Spleen (tissue), 11 donors: ENCODE data around the gene TMEM132D. TPM values are rescaled to one million over a fixed set of nuclear protein-coding genes. Genes with fewer than 3 reads are reported as not detected.

Experiments
- DNase-seq: peaks from one replicate; pipeline ENCODE4 v3.0.0-alpha.2; 2020
- H3K27ac ChIP-seq, 8 donors: fragments of 200-600 bp; sonication (generic) in 7 of 8; 1 replicate in 4 of 8; 2 replicates in 4 of 8; pipeline versions ENCODE4 v1.5.0 to v1.8.0; 2016 to 2021; ENCODE audit warnings: inconsistent platforms in 4 of 8, mild to moderate bottlenecking in 4 of 8, moderate library complexity in 1 of 8
- H3K27me3 ChIP-seq, 7 donors: fragments of 200-600 bp; sonication (generic) in 6 of 7; replicated peaks in 1 of 7; 1 replicate in 4 of 7; 2 replicates in 3 of 7; pipeline versions ENCODE4 v1.5.0 to v1.8.0; 2016 to 2021; ENCODE audit warnings: inconsistent platforms in 3 of 7, mild to moderate bottlenecking in 1 of 7
- H3K36me3 ChIP-seq, 6 donors: fragments of 200-600 bp; sonication (generic) in 5 of 6; 1 replicate in 4 of 6; 2 replicates in 2 of 6; pipeline versions ENCODE4 v1.5.0 to v1.8.0; 2016 to 2021; ENCODE audit warnings: inconsistent platforms in 2 of 6
- H3K4me1 ChIP-seq, 6 donors: fragments of 200-600 bp; sonication (generic) in 5 of 6; 1 replicate in 3 of 6; 2 replicates in 3 of 6; pipeline versions ENCODE4 v1.5.0 to v1.8.0; 2016 to 2021; ENCODE audit warnings: inconsistent platforms in 3 of 6
- H3K4me3 ChIP-seq, 8 donors: fragments of 200-600 bp; sonication (generic) in 7 of 8; 1 replicate in 4 of 8; 2 replicates in 4 of 8; pipeline versions ENCODE4 v1.5.0 to v1.8.0; 2016 to 2021; ENCODE audit warnings: inconsistent platforms in 4 of 8, mild to moderate bottlenecking in 4 of 8, moderate library complexity in 2 of 8
- H3K9me3 ChIP-seq, 8 donors: fragments of 200-600 bp; sonication (generic) in 7 of 8; 1 replicate in 4 of 8; 2 replicates in 4 of 8; pipeline versions ENCODE4 v1.5.0 to v1.8.0; 2016 to 2021; ENCODE audit warnings: inconsistent platforms in 4 of 8
- CTCF ChIP-seq, 11 experiments: fragments of 200-600 bp in 7 of 11; fragments of 450-650 bp in 4 of 11; sonication (generic) in 4 of 11; IDR thresholded peaks in 8 of 11; conservative IDR thresholded peaks in 3 of 11; 1 replicate in 7 of 11; 2 replicates in 4 of 11; pipeline versions ENCODE4 v1.4.0 to v1.8.0; 2016 to 2021; ENCODE audit warnings: antibody characterized with exemption in 11 of 11, inconsistent platforms in 4 of 11, mild to moderate bottlenecking in 1 of 11
- POLR2A ChIP-seq, 3 donors: fragments of 450-650 bp; IDR thresholded peaks; one replicate each; pipeline ENCODE4 v1.5.1; 2017; ENCODE audit warnings: antibody characterized with exemption in 3 of 3, mild to moderate bottlenecking in 1 of 3
- POLR2AphosphoS5 ChIP-seq, 3 donors: sonication (generic); formaldehyde crosslinking; IDR thresholded peaks; one replicate each; pipeline ENCODE4 v1.5.1; 2017; ENCODE audit warnings: antibody characterized with exemption in 3 of 3
- WGBS, 5 donors: extraction: QIAGEN DNeasy Blood & Tissue Kit in 3 of 5; methylation state at CpG; one replicate each; pipeline versions ENCODE4 v1.1.5 to v1.1.7; 2013 to 2018; 5-methylcytosine and 5-hydroxymethylcytosine counted together
- intact Hi-C: fragments of 100-400 bp; cut with DNase I; formaldehyde crosslinking; loops from one replicate; pipeline ENCODE4 v1.15.0; 2023; ENCODE audit warnings: low total_unique reads
- polyA plus RNA-seq, 3 donors: library from polyadenylated mRNA; stranded (reverse); fragments of 200-250 nt; gene quantifications; one replicate each; pipeline ENCODE4 v1.2.1, GENCODE V29; 2013
- total RNA-seq, 7 donors: library from RNA; depleted of rRNA in 3 of 7; stranded (reverse); fragments of >200 nt in 3 of 7; fragmentation: NEBNext Ultra II Directional in 4 of 7; extraction: Animal tissue kit (Norgen Biotek cat#: 25700) in 4 of 7; gene quantifications; one replicate each; pipeline versions ENCODE4 v1.1.0 to v1.2.1, GENCODE V29; 2016 to 2021
- donor health status: healthy with polysubstance abuse.
- donor health status: DM: no; HTN: no; CAD: no; lungs with moderate emphysema.
- donor health status: DM: no; HTN: no; CAD: no.
- donor health status: Bipolar disorder and iron deficiency.
- donor health status: healthy.
- donor health status: DM: no; HTN: no; CAD: no.
- donor health status: DM: yes; HTN: yes; CAD: no.

The TMEM132D gene
- total and polyA plus RNA-seq, 10 donors: 0.03 TPM; not detected in 9

GRCh38 chr12:129276361-129277060, 627.3 kb downstream of the TMEM132D start:
- WGBS, 5 donors: 26 to 31% (median 30%) methylated on average over 9 of the region's 9 CpGs
- no peak for TF ChIP-seq POLR2AphosphoS5 (IDR thresholded peaks at IDR 0.05)
- no peak for TF ChIP-seq CTCF (IDR thresholded peaks at IDR 0.05 in 8 of 11, conservative IDR thresholded peaks at IDR 0.05 in 3 of 11)
- TF ChIP-seq POLR2A (IDR thresholded peaks at IDR 0.05): no peak
- intact Hi-C loops: no loop called here
- Histone ChIP-seq H3K36me3 (no peaks in the 10 kb centered on the region), H3K27me3 (no peaks in the 10 kb centered on the region), H3K27ac (no peak overlapping the region), H3K4me3 (no peak overlapping the region), H3K4me1 (no peaks in the 10 kb centered on the region), H3K9me3 (peaks cover 0 to 13% (median 1%) of the 10 kb centered on the region in 8 donors)
- no peak for DNase-seq

GRCh38 chr12:129269756-129270495, 633.9 kb downstream of the TMEM132D start:
- TF ChIP-seq POLR2A (IDR thresholded peaks at IDR 0.05) (no peak), POLR2AphosphoS5 (IDR thresholded peaks at IDR 0.05) (no peak), CTCF (IDR thresholded peaks at IDR 0.05 in 8 of 11, conservative IDR thresholded peaks at IDR 0.05 in 3 of 11) (no peak)
- 77 to 88% (median 83%) methylated on average over 16 of the region's 16 CpGs for WGBS, 5 donors
- Histone ChIP-seq H3K27ac (no peak overlapping the region), H3K4me1 (no peaks in the 10 kb centered on the region), H3K36me3 (no peaks in the 10 kb centered on the region), H3K27me3 (no peaks in the 10 kb centered on the region), H3K9me3 (peaks cover 0 to 63% (median 27%) of the 10 kb centered on the region in 8 donors), H3K4me3 (no peak overlapping the region)
- DNase-seq: no peak
- intact Hi-C loops: no loop called here

GRCh38 chr12:129258781-129259318, 645.0 kb downstream of the TMEM132D start:
- no peaks in the 10 kb centered on the region for H3K4me1 ChIP-seq
- H3K27me3 ChIP-seq: no peaks in the 10 kb centered on the region
- intact Hi-C loops: no loop called here
- H3K9me3 ChIP-seq: peaks cover 0 to 44% (median 14%) of the 10 kb centered on the region in 8 donors
- H3K27ac ChIP-seq: no peak overlapping the region
- no peaks in the 10 kb centered on the region for H3K36me3 ChIP-seq
- WGBS, 5 donors: 69 to 76% (median 74%) methylated on average over 5 of the region's 5 CpGs
- DNase-seq: no peak
- H3K4me3 ChIP-seq: no peak overlapping the region
- no peak for TF ChIP-seq CTCF (IDR thresholded peaks at IDR 0.05 in 8 of 11, conservative IDR thresholded peaks at IDR 0.05 in 3 of 11)
- no peak for TF ChIP-seq POLR2A (IDR thresholded peaks at IDR 0.05)
- TF ChIP-seq POLR2AphosphoS5 (IDR thresholded peaks at IDR 0.05): no peak

GRCh38 chr12:129257524-129257923, 646.3 kb downstream of the TMEM132D start:
- Histone ChIP-seq H3K4me3 (no peak overlapping the region), H3K36me3 (no peaks in the 10 kb centered on the region), H3K27me3 (no peaks in the 10 kb centered on the region), H3K9me3 (peaks cover 0 to 32% (median 8%) of the 10 kb centered on the region in 8 donors), H3K4me1 (no peaks in the 10 kb centered on the region), H3K27ac (no peak overlapping the region)
- DNase-seq: no peak
- TF ChIP-seq POLR2A (IDR thresholded peaks at IDR 0.05) (no peak), CTCF (IDR thresholded peaks at IDR 0.05 in 8 of 11, conservative IDR thresholded peaks at IDR 0.05 in 3 of 11) (no peak)
- intact Hi-C loops: no loop called here
- 73 to 89% (median 78%) methylated on average over 3 of the region's 3 CpGs for WGBS, 5 donors
